ENCODE data around the gene MEOX1.

DNA sequence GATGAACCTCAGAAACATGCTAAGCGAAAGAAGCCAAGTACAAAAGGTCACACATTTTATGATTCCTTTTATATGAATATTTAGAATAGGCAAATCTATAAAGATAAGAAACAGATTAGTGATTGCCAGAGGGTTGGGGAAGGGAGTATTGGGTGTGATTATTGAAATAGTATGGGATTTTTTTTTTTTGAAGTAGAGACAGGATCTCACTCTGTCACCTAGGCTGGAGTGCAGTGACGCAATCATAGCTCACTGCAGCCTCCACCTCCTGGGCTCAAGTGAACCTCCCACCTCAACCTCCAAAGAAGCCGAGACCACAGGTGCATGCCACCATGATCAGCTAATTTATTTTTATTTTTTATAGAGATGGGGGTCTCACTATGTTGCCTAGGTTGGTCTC lies 35.7 kb downstream of the MEOX1 start:
- TF ChIP-seq CTCF (IDR thresholded peaks at IDR 0.05) (no peak), POLR2AphosphoS5 (IDR thresholded peaks at IDR 0.05; ENCODE audit: low read depth, low read length) (no peak), SIN3A (IDR thresholded peaks at IDR 0.05; ENCODE audit: borderline replicate concordance, insufficient read depth, low read depth, low read length) (no peak)
- TF ChIP-seq, protein P1, sequence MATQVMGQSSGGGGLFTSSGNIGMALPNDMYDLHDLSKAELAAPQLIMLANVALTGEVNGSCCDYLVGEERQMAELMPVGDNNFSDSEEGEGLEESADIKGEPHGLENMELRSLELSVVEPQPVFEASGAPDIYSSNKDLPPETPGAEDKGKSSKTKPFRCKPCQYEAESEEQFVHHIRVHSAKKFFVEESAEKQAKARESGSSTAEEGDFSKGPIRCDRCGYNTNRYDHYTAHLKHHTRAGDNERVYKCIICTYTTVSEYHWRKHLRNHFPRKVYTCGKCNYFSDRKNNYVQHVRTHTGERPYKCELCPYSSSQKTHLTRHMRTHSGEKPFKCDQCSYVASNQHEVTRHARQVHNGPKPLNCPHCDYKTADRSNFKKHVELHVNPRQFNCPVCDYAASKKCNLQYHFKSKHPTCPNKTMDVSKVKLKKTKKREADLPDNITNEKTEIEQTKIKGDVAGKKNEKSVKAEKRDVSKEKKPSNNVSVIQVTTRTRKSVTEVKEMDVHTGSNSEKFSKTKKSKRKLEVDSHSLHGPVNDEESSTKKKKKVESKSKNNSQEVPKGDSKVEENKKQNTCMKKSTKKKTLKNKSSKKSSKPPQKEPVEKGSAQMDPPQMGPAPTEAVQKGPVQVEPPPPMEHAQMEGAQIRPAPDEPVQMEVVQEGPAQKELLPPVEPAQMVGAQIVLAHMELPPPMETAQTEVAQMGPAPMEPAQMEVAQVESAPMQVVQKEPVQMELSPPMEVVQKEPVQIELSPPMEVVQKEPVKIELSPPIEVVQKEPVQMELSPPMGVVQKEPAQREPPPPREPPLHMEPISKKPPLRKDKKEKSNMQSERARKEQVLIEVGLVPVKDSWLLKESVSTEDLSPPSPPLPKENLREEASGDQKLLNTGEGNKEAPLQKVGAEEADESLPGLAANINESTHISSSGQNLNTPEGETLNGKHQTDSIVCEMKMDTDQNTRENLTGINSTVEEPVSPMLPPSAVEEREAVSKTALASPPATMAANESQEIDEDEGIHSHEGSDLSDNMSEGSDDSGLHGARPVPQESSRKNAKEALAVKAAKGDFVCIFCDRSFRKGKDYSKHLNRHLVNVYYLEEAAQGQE (IDR thresholded peaks at IDR 0.05; ENCODE audit: insufficient read depth in 1 of 2, low read depth in 2 of 2, low read length in 1 of 2), result no peak

Data from Panc1 (cell line).